Epidermal melanocyte (primary cell): ENCODE measurements around the gene MAPKAP1.

Experiments
- DNase-seq: peaks from one replicate; pipeline ENCODE4 v3.0.0; 2011; ENCODE audit warnings: low spot score; ENCODE audit not compliant: insufficient read length

MAPKAP1 gene

GRCh38 chr9:125537442-125538091, 169.4 kb downstream of the MAPKAP1 start:
- DNase-seq = no peak

- DNase-seq = no peak
These were observed 170.2 kb downstream of the MAPKAP1 start for GRCh38 chr9:125536776-125537175.

- no peak for DNase-seq
These were observed 170.7 kb downstream of the MAPKAP1 start for GRCh38 chr9:125536167-125536772.

- no peak for DNase-seq
These were observed 171.9 kb downstream of the MAPKAP1 start for GRCh38 chr9:125534971-125535701.

GRCh38 chr9:125532812-125533594, 174.0 kb downstream of the MAPKAP1 start:
- DNase-seq = no peak

- no peak for DNase-seq
These were observed 174.6 kb downstream of the MAPKAP1 start for GRCh38 chr9:125532412-125532811.

- no peak for DNase-seq
These were observed 177.2 kb downstream of the MAPKAP1 start for GRCh38 chr9:125529589-125530515.

GRCh38 chr9:125529107-125529506, 177.9 kb downstream of the MAPKAP1 start:
- no peak for DNase-seq

GRCh38 chr9:125527471-125528002, 179.5 kb downstream of the MAPKAP1 start:
- DNase-seq = no peak

- no peak for DNase-seq
These were observed 180.9 kb downstream of the MAPKAP1 start for GRCh38 chr9:125525921-125526631.

GRCh38 chr9:125524583-125525355, 182.2 kb downstream of the MAPKAP1 start:
- DNase-seq = no peak

GRCh38 chr9:125523681-125524080, 183.3 kb downstream of the MAPKAP1 start:
- no peak for DNase-seq

- no peak for DNase-seq
These were observed 184.7 kb downstream of the MAPKAP1 start for GRCh38 chr9:125522328-125522725.

- DNase-seq = peak; percentile 60
These were observed 185.3 kb downstream of the MAPKAP1 start for GRCh38 chr9:125521462-125522327.

- no peak for DNase-seq
These were observed 187.3 kb downstream of the MAPKAP1 start for GRCh38 chr9:125519734-125520133.

- no peak for DNase-seq
These were observed 189.4 kb downstream of the MAPKAP1 start for GRCh38 chr9:125517577-125517976.

- DNase-seq = no peak
These were observed 190.7 kb downstream of the MAPKAP1 start for GRCh38 chr9:125515983-125516940.
